ENCODE data around the gene SREBF1.

The SREBF1 gene

GRCh38 chr17:17847118-17847689 is 10.4 kb upstream of the SREBF1 start:
- no peak overlapping the region for H3K4me3 ChIP-seq
- H3K9me3 ChIP-seq (replicated peaks in 1 of 11), result no peaks in the 10 kb centered on the region
- H3K9ac ChIP-seq, result peak overlapping the region in 7 of 11 experiments; percentile 15 to 76 (median 32); a peak in 8 of 22 replicates
- H3K27ac ChIP-seq, result peak overlapping the region in 5 of 11 experiments; percentile 38 to 92 (median 90); a peak in 4 of 22 replicates
- H3K36me3 ChIP-seq, result peaks cover 0 to 12% (median 0%) of the 10 kb centered on the region in 11 experiments; a peak in 1 of 22 replicates
- H3K4me2 ChIP-seq, result peak overlapping the region; percentile 76 to 95 (median 90); a peak in 20 of 22 replicates
- no peaks in the 10 kb centered on the region for H3K27me3 ChIP-seq
- no peaks in the 10 kb centered on the region for H4K20me1 ChIP-seq
- no peak for TF ChIP-seq Cebpa-rat (IDR thresholded peaks at IDR 0.05)
- peaks cover 69 to 95% (median 87%) of the 10 kb centered on the region in 10 experiments for H3K4me1 ChIP-seq

GRCh38 chr17:17846645-17847044 is 9.9 kb upstream of the SREBF1 start:
- no peaks in the 10 kb centered on the region for H4K20me1 ChIP-seq
- H3K9me3 ChIP-seq (replicated peaks in 1 of 11), result no peaks in the 10 kb centered on the region
- peaks cover 69 to 95% (median 86%) of the 10 kb centered on the region in 10 experiments for H3K4me1 ChIP-seq
- H3K9ac ChIP-seq, result peak overlapping the region in 4 of 11 experiments; percentile 7 to 76 (median 25); a peak in 4 of 22 replicates
- no peaks in the 10 kb centered on the region for H3K27me3 ChIP-seq
- H3K4me3 ChIP-seq, result no peak overlapping the region
- TF ChIP-seq Cebpa-rat (IDR thresholded peaks at IDR 0.05), result no peak
- peak overlapping the region in 2 of 11 experiments; percentile 2 to 90; a peak in 1 of 22 replicates for H3K27ac ChIP-seq
- peak overlapping the region; percentile 76 to 95 (median 90); a peak in 19 of 22 replicates for H3K4me2 ChIP-seq
- peaks cover 0 to 12% (median 0%) of the 10 kb centered on the region in 11 experiments; a peak in 1 of 22 replicates for H3K36me3 ChIP-seq

GRCh38 chr17:17846003-17846402 is 9.2 kb upstream of the SREBF1 start:
- Histone ChIP-seq H3K9me3 (replicated peaks in 1 of 11) (no peaks in the 10 kb centered on the region), H3K4me3 (no peak overlapping the region), H4K20me1 (no peaks in the 10 kb centered on the region), H3K4me2 (peak overlapping the region in 7 of 11 experiments; percentile 5 to 95 (median 76); a peak in 7 of 22 replicates), H3K27me3 (no peaks in the 10 kb centered on the region), H3K27ac (peak overlapping the region in 1 of 11 experiments; percentile 2; a peak in 2 of 22 replicates), H3K36me3 (peaks cover 0 to 12% (median 0%) of the 10 kb centered on the region in 11 experiments; a peak in 1 of 22 replicates), H3K9ac (peak overlapping the region in 4 of 11 experiments; percentile 7 to 23 (median 16); a peak in 3 of 22 replicates), H3K4me1 (peaks cover 69 to 95% (median 86%) of the 10 kb centered on the region in 10 experiments)
- no peak for TF ChIP-seq Cebpa-rat (IDR thresholded peaks at IDR 0.05)

- Histone ChIP-seq H3K4me1 (peaks cover 69 to 95% (median 86%) of the 10 kb centered on the region in 10 experiments), H3K36me3 (peaks cover 0 to 12% (median 0%) of the 10 kb centered on the region in 11 experiments; a peak in 1 of 22 replicates)
These were observed 8.4 kb upstream of the SREBF1 start for GRCh38 chr17:17845046-17845775.

GRCh38 chr17:17844500-17844899 is 7.7 kb upstream of the SREBF1 start:
- no peak for TF ChIP-seq Cebpa-rat (IDR thresholded peaks at IDR 0.05)
- Histone ChIP-seq H3K27ac (no peak overlapping the region), H3K27me3 (no peaks in the 10 kb centered on the region), H3K4me1 (peaks cover 66 to 95% (median 85%) of the 10 kb centered on the region in 10 experiments), H3K4me2 (peak overlapping the region in 2 of 11 experiments; percentile 20 to 21; a peak in 1 of 22 replicates), H3K9me3 (replicated peaks in 1 of 11) (no peaks in the 10 kb centered on the region), H3K4me3 (no peak overlapping the region), H3K36me3 (peaks cover 0 to 12% (median 0%) of the 10 kb centered on the region in 11 experiments; a peak in 1 of 22 replicates), H4K20me1 (no peaks in the 10 kb centered on the region), H3K9ac (no peak overlapping the region; a peak in 1 of 22 replicates)

More at GRCh38 chr17:17845046-17845775, 8.4 kb upstream of the SREBF1 start:
- Histone ChIP-seq H3K9me3 (replicated peaks in 1 of 11) (no peaks in the 10 kb centered on the region), H3K4me2 (0 out of 22 replicates have a peak overlapping the region, but pooled peaks of 3 of the 11 experiments have one; percentile 12 to 85 (median 18)), H3K4me3 (no peak overlapping the region), H3K27me3 (no peaks in the 10 kb centered on the region), H3K27ac (peak overlapping the region in 1 of 11 experiments; percentile 4; a peak in 3 of 22 replicates), H4K20me1 (no peaks in the 10 kb centered on the region), H3K9ac (peak overlapping the region in 3 of 11 experiments; percentile 20 to 29 (median 28); a peak in 4 of 22 replicates)
- TF ChIP-seq Cebpa-rat (IDR thresholded peaks at IDR 0.05), result no peak

GRCh38 chr17:17844079-17844478 is 7.3 kb upstream of the SREBF1 start:
- no peaks in the 10 kb centered on the region for H4K20me1 ChIP-seq
- H3K4me1 ChIP-seq, result peaks cover 66 to 95% (median 85%) of the 10 kb centered on the region in 10 experiments
- H3K9me3 ChIP-seq (replicated peaks in 1 of 11), result no peaks in the 10 kb centered on the region
- H3K4me2 ChIP-seq, result peak overlapping the region in 3 of 11 experiments; percentile 15 to 21 (median 20); a peak in 1 of 22 replicates
- H3K27ac ChIP-seq, result peak overlapping the region in 2 of 11 experiments; percentile 5 to 20; a peak in 2 of 22 replicates
- H3K36me3 ChIP-seq, result peaks cover 0 to 12% (median 0%) of the 10 kb centered on the region in 11 experiments; a peak in 1 of 22 replicates
- no peak for TF ChIP-seq Cebpa-rat (IDR thresholded peaks at IDR 0.05)
- no peak overlapping the region for H3K9ac ChIP-seq
- H3K27me3 ChIP-seq, result no peaks in the 10 kb centered on the region
- no peak overlapping the region for H3K4me3 ChIP-seq

- Histone ChIP-seq H3K4me3 (no peak overlapping the region), H3K36me3 (peaks cover 0 to 12% (median 0%) of the 10 kb centered on the region in 11 experiments; a peak in 1 of 22 replicates), H3K27ac (no peak overlapping the region; a peak in 1 of 22 replicates), H3K27me3 (no peaks in the 10 kb centered on the region), H3K9ac (no peak overlapping the region), H3K4me1 (peaks cover 66 to 95% (median 85%) of the 10 kb centered on the region in 10 experiments), H3K4me2 (peak overlapping the region in 2 of 11 experiments; percentile 51 to 100; a peak in 5 of 22 replicates), H3K9me3 (replicated peaks in 1 of 11) (no peaks in the 10 kb centered on the region), H4K20me1 (no peaks in the 10 kb centered on the region)
- TF ChIP-seq Cebpa-rat (IDR thresholded peaks at IDR 0.05), result no peak
These were observed 6.3 kb upstream of the SREBF1 start for GRCh38 chr17:17843096-17843495.

GRCh38 chr17:17842111-17842876 is 5.5 kb upstream of the SREBF1 start:
- H3K27ac ChIP-seq, result peak overlapping the region in 10 of 11 experiments; percentile 8 to 100 (median 99); a peak in 11 of 22 replicates
- H3K9ac ChIP-seq, result peak overlapping the region in 4 of 11 experiments; percentile 12 to 99 (median 41); a peak in 4 of 22 replicates
- H3K36me3 ChIP-seq, result peaks cover 0 to 12% (median 0%) of the 10 kb centered on the region in 11 experiments; a peak in 1 of 22 replicates
- TF ChIP-seq Cebpa-rat (IDR thresholded peaks at IDR 0.05), result no peak
- no peak overlapping the region for H3K4me3 ChIP-seq
- peak overlapping the region in 9 of 11 experiments; percentile 9 to 100 (median 98); a peak in 14 of 22 replicates for H3K4me2 ChIP-seq
- no peaks in the 10 kb centered on the region for H4K20me1 ChIP-seq
- H3K27me3 ChIP-seq, result no peaks in the 10 kb centered on the region
- H3K4me1 ChIP-seq, result peaks cover 66 to 95% (median 85%) of the 10 kb centered on the region in 10 experiments
- no peaks in the 10 kb centered on the region for H3K9me3 ChIP-seq (replicated peaks in 1 of 11)

All from BLaER1 treated with 17β-estradiol and CSF1 and Interleukin-3, amounts not matched to agents 10 nM and 100 nM (cell line).